Gastroesophageal sphincter (tissue), 3 donors: ENCODE measurements around the gene MAP1S.

Source experiments
- CTCF ChIP-seq, 4 experiments: fragments of 200-600 bp in 2 of 4; fragments of 450-650 bp in 2 of 4; sonication (generic) in 1 of 4; IDR thresholded peaks; one replicate each; pipeline ENCODE4 v1.5.1; 2017 to 2019; ENCODE audit warnings: antibody characterized with exemption in 4 of 4, mild to moderate bottlenecking in 2 of 4, moderate library complexity in 2 of 4
- POLR2A ChIP-seq, 2 donors: fragments of 450-650 bp; IDR thresholded peaks; one replicate each; pipeline ENCODE4 v1.6.1; 2017; ENCODE audit warnings: antibody characterized with exemption in 2 of 2, mild to moderate bottlenecking in 2 of 2, moderate library complexity in 1 of 2
- POLR2AphosphoS5 ChIP-seq: sonication (generic); formaldehyde crosslinking; IDR thresholded peaks from one replicate; pipeline ENCODE4 v1.6.1; 2017; ENCODE audit warnings: antibody characterized with exemption

DNA sequence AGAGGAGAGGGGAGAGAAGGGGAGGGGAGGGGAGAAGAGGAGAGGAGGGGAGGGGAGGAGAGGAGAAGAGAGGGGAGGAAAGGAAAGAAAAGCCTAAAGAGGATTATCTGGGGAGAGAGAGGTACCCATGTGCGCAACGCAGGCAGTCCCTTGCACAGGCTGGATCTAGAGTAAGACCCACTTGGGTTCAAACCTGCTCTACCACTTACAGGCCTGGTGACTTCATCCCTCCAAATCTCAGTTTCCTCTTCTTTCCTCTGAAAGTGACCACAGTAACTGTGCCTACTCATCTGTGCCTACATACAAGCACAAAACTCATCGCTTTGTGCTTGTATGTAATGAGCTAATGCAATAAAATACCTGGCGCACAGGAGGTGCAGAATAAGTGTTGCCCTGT lies 732 bp upstream of the MAP1S start:
- TF ChIP-seq CTCF (IDR thresholded peaks at IDR 0.05) (no peak), POLR2A (IDR thresholded peaks at IDR 0.05) (no peak), POLR2AphosphoS5 (no peak)
